Endometrium (tissue), 2 donors: ENCODE data around the gene OR6V1.
"Not testable (repeated sequence)": the region's sequence is repeated elsewhere in the genome, so short reads cannot be mapped to it uniquely, and the experiment has no call there.

Experiments
- FAIRE-seq: peaks from 2 replicates; lab custom pipeline; 2012; peaks lifted over from hg19 to GRCh38; lab: Jason Lieb, UNC
- donor health status: control.
- donor health status: control.

OR6V1 gene

GRCh38 chr7:143043391-143043790 lies 8.8 kb upstream of the OR6V1 start:
- no peak for FAIRE-seq

GRCh38 chr7:143046426-143046851 lies 5.7 kb upstream of the OR6V1 start:
- no peak for FAIRE-seq

GRCh38 chr7:143047326-143047725 lies 4.8 kb upstream of the OR6V1 start:
- FAIRE-seq, result no peak

GRCh38 chr7:143048827-143049226 lies 3.3 kb upstream of the OR6V1 start:
- no peak for FAIRE-seq

- no peak for FAIRE-seq
These were observed 2.8 kb upstream of the OR6V1 start for GRCh38 chr7:143049362-143049761.

GRCh38 chr7:143050931-143051330 lies 1.2 kb upstream of the OR6V1 start:
- FAIRE-seq, result no peak

- FAIRE-seq, result no peak
These were observed 2.5 kb downstream of the OR6V1 start for GRCh38 chr7:143054621-143055020.

GRCh38 chr7:143055754-143056153 lies 3.6 kb downstream of the OR6V1 start:
- FAIRE-seq, result no peak

GRCh38 chr7:143063741-143064140 lies 11.6 kb downstream of the OR6V1 start:
- no peak for FAIRE-seq

- FAIRE-seq, result no peak
These were observed 16.3 kb downstream of the OR6V1 start for GRCh38 chr7:143068446-143068845.

- FAIRE-seq, result no peak
These were observed 17.9 kb downstream of the OR6V1 start for GRCh38 chr7:143069912-143070500.

GRCh38 chr7:143073556-143073955 lies 21.4 kb downstream of the OR6V1 start:
- no peak for FAIRE-seq

GRCh38 chr7:143074141-143074540 lies 22.0 kb downstream of the OR6V1 start:
- no peak for FAIRE-seq

GRCh38 chr7:143085109-143085508 lies 33.0 kb downstream of the OR6V1 start:
- FAIRE-seq, result no peak

- not testable (repeated sequence) for FAIRE-seq
These were observed 33.5 kb downstream of the OR6V1 start for GRCh38 chr7:143085610-143086009.

- FAIRE-seq, result not testable (repeated sequence)
These were observed 36.5 kb downstream of the OR6V1 start for GRCh38 chr7:143088549-143089231.

GRCh38 chr7:143096146-143096545 lies 44.0 kb downstream of the OR6V1 start:
- no peak for FAIRE-seq

GRCh38 chr7:143099579-143099978 lies 47.4 kb downstream of the OR6V1 start:
- FAIRE-seq, result not testable (repeated sequence)
